Ishikawa (cell line): ENCODE data around the gene EMILIN1.

Experiments used
- CEBPB ChIP-seq: IDR thresholded peaks from 2 replicates; pipeline ENCODE4 v1.6.1; 2012
- CREB1 ChIP-seq: IDR thresholded peaks from 2 replicates; pipeline ENCODE4 v1.6.1; 2012; ENCODE audit warnings: low read depth
- EGR1 ChIP-seq: IDR thresholded peaks from 2 replicates; pipeline ENCODE4 v1.6.1; 2012
- EP300 ChIP-seq: IDR thresholded peaks from 2 replicates; pipeline ENCODE4 v1.6.1; 2012; ENCODE audit warnings: borderline replicate concordance
- FOXM1 ChIP-seq: IDR thresholded peaks from 2 replicates; pipeline ENCODE4 v1.6.1; 2012; ENCODE audit warnings: low read depth, borderline replicate concordance
- MAX ChIP-seq: IDR thresholded peaks from 2 replicates; pipeline ENCODE4 v1.6.1; 2012
- NFIC ChIP-seq: IDR thresholded peaks from 2 replicates; pipeline ENCODE4 v1.6.1; 2012
- RAD21 ChIP-seq: IDR thresholded peaks from 2 replicates; pipeline ENCODE4 v1.6.1; 2012; ENCODE audit warnings: low read depth
- REST ChIP-seq: IDR thresholded peaks from 2 replicates; pipeline ENCODE4 v1.6.1; 2012; ENCODE audit warnings: low read depth, mild to moderate bottlenecking
- TAF1 ChIP-seq: IDR thresholded peaks from 2 replicates; pipeline ENCODE4 v1.6.1; 2012; ENCODE audit warnings: low read depth, mild to moderate bottlenecking
- TCF12 ChIP-seq: IDR thresholded peaks from 2 replicates; pipeline ENCODE4 v1.6.1; 2012; ENCODE audit warnings: low read depth
- TEAD4 ChIP-seq: IDR thresholded peaks from 2 replicates; pipeline ENCODE4 v1.6.1; 2012
- USF1 ChIP-seq: IDR thresholded peaks from 2 replicates; pipeline ENCODE4 v1.6.1; 2012
- YY1 ChIP-seq: IDR thresholded peaks from 2 replicates; pipeline ENCODE4 v1.6.1; 2012; ENCODE audit warnings: low read depth
- ZBTB7A ChIP-seq: IDR thresholded peaks from 2 replicates; pipeline ENCODE4 v1.6.1; 2012; ENCODE audit warnings: low read depth

Gene EMILIN1

GRCh38 chr2:27038012-27038411 is 40.4 kb upstream of the EMILIN1 start:
- TF ChIP-seq EP300 (no peak), NFIC (no peak), TCF12 (no peak), ZBTB7A (no peak), MAX (no peak), REST (no peak), EGR1 (no peak), TAF1 (no peak), YY1 (no peak), CREB1 (no peak), RAD21 (no peak), USF1 (no peak), FOXM1 (no peak), CEBPB (no peak), TEAD4 (no peak)

GRCh38 chr2:27038631-27039339 is 39.6 kb upstream of the EMILIN1 start:
- TF ChIP-seq MAX (no peak), EP300 (no peak), YY1 (no peak), EGR1 (no peak), ZBTB7A (no peak), USF1 (no peak), REST (no peak), NFIC (no peak), CREB1 (no peak), FOXM1 (no peak)

- no peak for TF ChIP-seq TAF1
- TF ChIP-seq CEBPB = no peak
- TF ChIP-seq RAD21 = no peak
- no peak for TF ChIP-seq FOXM1
- TF ChIP-seq CREB1 = no peak
Observed at GRCh38 chr2:27039426-27039825, 39.0 kb upstream of the EMILIN1 start.

GRCh38 chr2:27039871-27040270 is 38.5 kb upstream of the EMILIN1 start:
- no peak for TF ChIP-seq CREB1
- no peak for TF ChIP-seq EGR1
- no peak for TF ChIP-seq MAX
- no peak for TF ChIP-seq YY1
- no peak for TF ChIP-seq USF1
- TF ChIP-seq REST = no peak

- TF ChIP-seq CEBPB (no peak), FOXM1 (no peak), NFIC (no peak), REST (no peak), TAF1 (no peak), EP300 (no peak), RAD21 (no peak), TEAD4 (no peak), USF1 (no peak), ZBTB7A (no peak), TCF12 (no peak), EGR1 (no peak), CREB1 (no peak), MAX (no peak), YY1 (no peak)
Observed at GRCh38 chr2:27040282-27040681, 38.1 kb upstream of the EMILIN1 start.
